Liver (tissue), 9 donors: ENCODE measurements around the gene ERN2. TPM values are rescaled to one million over a fixed set of nuclear protein-coding genes. Genes with fewer than 3 reads are reported as not detected.

Experiments
- DNase-seq: peaks from one replicate; pipeline ENCODE4 v3.0.0-alpha.2; 2017; ENCODE audit warnings: low spot score
- H3K27ac ChIP-seq, 2 donors: one replicate each; pipeline ENCODE4 v1.7.0; 2013; ENCODE audit warnings: inconsistent platforms in 2 of 2, low read length in 2 of 2, control low read depth in 1 of 2, low read depth in 1 of 2, mild to moderate bottlenecking in 1 of 2
- H3K27me3 ChIP-seq, 4 donors: one replicate each; pipeline versions ENCODE4 v1.6.1 to v1.7.0; 2013; ENCODE audit warnings: low read length in 3 of 4, inconsistent platforms in 1 of 4, mild to moderate bottlenecking in 1 of 4, moderate library complexity in 1 of 4; ENCODE audit not compliant: control insufficient read depth in 4 of 4, insufficient read depth in 4 of 4
- H3K36me3 ChIP-seq, 4 donors: one replicate each; pipeline versions ENCODE4 v1.6.1 to v1.7.0; 2013; ENCODE audit warnings: low read length in 3 of 4, mild to moderate bottlenecking in 3 of 4, low read depth in 1 of 4, moderate library complexity in 1 of 4; ENCODE audit not compliant: control insufficient read depth in 4 of 4, insufficient read depth in 3 of 4
- H3K4me1 ChIP-seq, 4 donors: one replicate each; pipeline versions ENCODE4 v1.6.1 to v1.7.0; 2013; ENCODE audit warnings: low read length in 3 of 4, mild to moderate bottlenecking in 3 of 4, moderate library complexity in 1 of 4; ENCODE audit not compliant: control insufficient read depth in 4 of 4, insufficient read depth in 4 of 4
- H3K4me3 ChIP-seq, 3 donors: one replicate each; pipeline versions ENCODE4 v1.6.1 to v1.7.0; 2013; ENCODE audit warnings: low read length in 3 of 3, control low read depth in 1 of 3, low read depth in 1 of 3, mild to moderate bottlenecking in 1 of 3
- H3K9ac ChIP-seq, 2 donors: one replicate each; pipeline ENCODE4 v1.7.0; 2013; ENCODE audit warnings: low read length in 2 of 2, mild to moderate bottlenecking in 2 of 2, moderate library complexity in 2 of 2, control low read depth in 1 of 2, low read depth in 1 of 2
- H3K9me3 ChIP-seq, 4 donors: one replicate each; pipeline versions ENCODE4 v1.6.1 to v1.7.0; 2013; ENCODE audit warnings: low read length in 3 of 4; ENCODE audit not compliant: control insufficient read depth in 4 of 4
- EGR1 ChIP-seq, 2 donors: IDR thresholded peaks; 2 replicates each; pipeline ENCODE4 v1.6.1; 2016 to 2018; ENCODE audit warnings: antibody characterized with exemption in 2 of 2, low read depth in 2 of 2
- FOXA1 ChIP-seq: IDR thresholded peaks from 2 replicates; pipeline ENCODE4 v1.6.1; 2016; ENCODE audit warnings: antibody characterized with exemption
- FOXA2 ChIP-seq: IDR thresholded peaks from 2 replicates; pipeline ENCODE4 v1.6.1; 2016; ENCODE audit warnings: antibody characterized with exemption
- HNF4G ChIP-seq: IDR thresholded peaks from 2 replicates; pipeline ENCODE4 v1.6.1; 2016; ENCODE audit warnings: antibody characterized with exemption
- JUND ChIP-seq, 2 donors: IDR thresholded peaks; 2 replicates each; pipeline ENCODE4 v1.6.1; 2016; ENCODE audit warnings: antibody characterized with exemption in 2 of 2
- NR2F2 ChIP-seq: IDR thresholded peaks from 2 replicates; pipeline ENCODE4 v1.6.1; 2016; ENCODE audit warnings: antibody characterized with exemption
- YY1 ChIP-seq: IDR thresholded peaks from 2 replicates; pipeline ENCODE4 v1.6.1; 2016; ENCODE audit warnings: antibody characterized with exemption, mild to moderate bottlenecking
- WGBS: extraction: QIAGEN DNeasy Blood & Tissue Kit; methylation state at CpG from one replicate; pipeline ENCODE4 v1.1.7; 2013; 5-methylcytosine and 5-hydroxymethylcytosine counted together
- polyA plus RNA-seq, 2 donors: library from polyadenylated mRNA; stranded (reverse) in 1 of 2; unstranded in 1 of 2; fragments of 200-250 nt in 1 of 2; fragments of >200 nt in 1 of 2; fragmentation: Nextera tagmentation in 1 of 2; extraction: Ambion mirVana in 1 of 2; gene quantifications; one replicate each; pipeline versions ENCODE4 v1.2.1 to v1.2.3, GENCODE V29; 2013 to 2015
- total RNA-seq, 2 donors: library from RNA; depleted of rRNA; stranded (reverse); fragments of >200 nt; gene quantifications; one replicate each; pipeline ENCODE4 v1.2.3, GENCODE V29; 2014
- TF ChIP-seq, protein P1 (sequence below): IDR thresholded peaks from 2 replicates; pipeline ENCODE4 v1.6.1; 2016; ENCODE audit warnings: antibody characterized with exemption
- TF ChIP-seq, protein P2 (sequence below): IDR thresholded peaks from 2 replicates; pipeline ENCODE4 v1.6.1; 2016; ENCODE audit warnings: antibody characterized with exemption
- TF ChIP-seq, protein P3 (sequence below): IDR thresholded peaks from 2 replicates; pipeline ENCODE4 v1.6.1; 2016; ENCODE audit warnings: antibody characterized with exemption, mild to moderate bottlenecking
- TF ChIP-seq, protein P4 (sequence below): fragments of 150-350 bp; IDR thresholded peaks from 2 replicates; pipeline ENCODE4 v1.5.1; 2017; ENCODE audit warnings: improper control_type of control experiment, low read depth, low read length; ENCODE audit not compliant: missing input control
- TF ChIP-seq, protein P5 (sequence below): IDR thresholded peaks from 2 replicates; pipeline ENCODE4 v1.6.1; 2016; ENCODE audit warnings: antibody characterized with exemption
- donor health status: healthy.
- donor health status: healthy.
- donor health status: healthy.
- donor health status: healthy.
- donor health status: healthy.

The ERN2 gene
- total and polyA plus RNA-seq, 4 donors: 0.01 to 0.17 TPM; not detected in 2

DNA sequence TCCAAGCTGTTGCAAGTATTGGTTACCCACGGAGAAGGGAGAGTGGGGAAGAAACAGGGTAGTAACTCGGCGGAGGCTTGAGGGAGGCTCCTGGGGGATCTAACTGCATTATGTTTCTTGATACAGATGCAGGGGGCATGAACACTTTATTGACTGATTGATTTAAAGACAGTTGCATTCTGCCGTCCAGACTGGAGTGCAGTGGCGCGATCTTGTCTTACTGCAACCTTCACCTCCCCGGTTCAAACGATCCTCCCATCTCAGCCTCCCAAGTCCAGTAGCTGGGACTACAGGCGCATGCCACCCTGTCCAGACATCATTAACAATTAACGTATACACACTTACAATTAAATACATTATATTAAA lies 15.1 kb upstream of the ERN2 start:
- H3K4me1 ChIP-seq: no peaks in the 10 kb centered on the region
- no peak overlapping the region for H3K9ac ChIP-seq
- peaks cover 0 to 1% (median 0%) of the 10 kb centered on the region in 4 donors for H3K9me3 ChIP-seq
- no peaks in the 10 kb centered on the region for H3K27me3 ChIP-seq
- 58% methylated on average over 10 of the region's 10 CpGs for WGBS
- H3K36me3 ChIP-seq: no peaks in the 10 kb centered on the region
- no peak overlapping the region for H3K27ac ChIP-seq
- DNase-seq: no peak
- TF ChIP-seq NR2F2 (no peak), JUND (IDR thresholded peaks at IDR 0.05) (no peak), FOXA2 (no peak), FOXA1 (no peak)
- TF ChIP-seq, protein P1, sequence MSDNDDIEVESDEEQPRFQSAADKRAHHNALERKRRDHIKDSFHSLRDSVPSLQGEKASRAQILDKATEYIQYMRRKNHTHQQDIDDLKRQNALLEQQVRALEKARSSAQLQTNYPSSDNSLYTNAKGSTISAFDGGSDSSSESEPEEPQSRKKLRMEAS: no peak
- TF ChIP-seq, protein P2, sequence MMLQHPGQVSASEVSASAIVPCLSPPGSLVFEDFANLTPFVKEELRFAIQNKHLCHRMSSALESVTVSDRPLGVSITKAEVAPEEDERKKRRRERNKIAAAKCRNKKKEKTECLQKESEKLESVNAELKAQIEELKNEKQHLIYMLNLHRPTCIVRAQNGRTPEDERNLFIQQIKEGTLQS: no peak
- TF ChIP-seq, protein P3, sequence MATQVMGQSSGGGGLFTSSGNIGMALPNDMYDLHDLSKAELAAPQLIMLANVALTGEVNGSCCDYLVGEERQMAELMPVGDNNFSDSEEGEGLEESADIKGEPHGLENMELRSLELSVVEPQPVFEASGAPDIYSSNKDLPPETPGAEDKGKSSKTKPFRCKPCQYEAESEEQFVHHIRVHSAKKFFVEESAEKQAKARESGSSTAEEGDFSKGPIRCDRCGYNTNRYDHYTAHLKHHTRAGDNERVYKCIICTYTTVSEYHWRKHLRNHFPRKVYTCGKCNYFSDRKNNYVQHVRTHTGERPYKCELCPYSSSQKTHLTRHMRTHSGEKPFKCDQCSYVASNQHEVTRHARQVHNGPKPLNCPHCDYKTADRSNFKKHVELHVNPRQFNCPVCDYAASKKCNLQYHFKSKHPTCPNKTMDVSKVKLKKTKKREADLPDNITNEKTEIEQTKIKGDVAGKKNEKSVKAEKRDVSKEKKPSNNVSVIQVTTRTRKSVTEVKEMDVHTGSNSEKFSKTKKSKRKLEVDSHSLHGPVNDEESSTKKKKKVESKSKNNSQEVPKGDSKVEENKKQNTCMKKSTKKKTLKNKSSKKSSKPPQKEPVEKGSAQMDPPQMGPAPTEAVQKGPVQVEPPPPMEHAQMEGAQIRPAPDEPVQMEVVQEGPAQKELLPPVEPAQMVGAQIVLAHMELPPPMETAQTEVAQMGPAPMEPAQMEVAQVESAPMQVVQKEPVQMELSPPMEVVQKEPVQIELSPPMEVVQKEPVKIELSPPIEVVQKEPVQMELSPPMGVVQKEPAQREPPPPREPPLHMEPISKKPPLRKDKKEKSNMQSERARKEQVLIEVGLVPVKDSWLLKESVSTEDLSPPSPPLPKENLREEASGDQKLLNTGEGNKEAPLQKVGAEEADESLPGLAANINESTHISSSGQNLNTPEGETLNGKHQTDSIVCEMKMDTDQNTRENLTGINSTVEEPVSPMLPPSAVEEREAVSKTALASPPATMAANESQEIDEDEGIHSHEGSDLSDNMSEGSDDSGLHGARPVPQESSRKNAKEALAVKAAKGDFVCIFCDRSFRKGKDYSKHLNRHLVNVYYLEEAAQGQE: no peak
- H3K4me3 ChIP-seq: no peak overlapping the region

DNA sequence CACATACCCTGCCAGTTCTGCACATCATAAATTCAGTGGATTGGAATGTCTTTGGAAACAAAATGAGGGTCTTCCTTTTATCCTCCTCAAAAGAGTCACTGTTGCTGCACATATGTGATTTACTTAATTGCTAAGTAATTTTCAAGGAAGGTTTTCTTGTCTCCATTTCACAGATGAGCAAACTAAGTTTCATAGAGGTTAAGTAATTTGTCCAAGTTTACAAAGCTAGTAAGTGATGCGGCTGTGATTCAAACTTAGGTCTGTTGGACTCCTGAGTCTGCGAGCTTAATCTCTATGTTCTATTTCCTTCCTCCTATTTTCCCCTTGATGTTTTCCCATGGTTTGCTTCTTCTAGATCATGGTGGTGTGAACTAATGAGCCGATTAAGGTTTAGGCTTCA lies 13.7 kb upstream of the ERN2 start:
- no peaks in the 10 kb centered on the region for H3K27me3 ChIP-seq
- TF ChIP-seq, protein P2: no peak
- no peak for TF ChIP-seq FOXA2
- no peak for TF ChIP-seq JUND (IDR thresholded peaks at IDR 0.05)
- TF ChIP-seq YY1: no peak
- TF ChIP-seq EGR1 (IDR thresholded peaks at IDR 0.05; ENCODE audit: low read depth in 2 of 2): no peak
- TF ChIP-seq, protein P4, sequence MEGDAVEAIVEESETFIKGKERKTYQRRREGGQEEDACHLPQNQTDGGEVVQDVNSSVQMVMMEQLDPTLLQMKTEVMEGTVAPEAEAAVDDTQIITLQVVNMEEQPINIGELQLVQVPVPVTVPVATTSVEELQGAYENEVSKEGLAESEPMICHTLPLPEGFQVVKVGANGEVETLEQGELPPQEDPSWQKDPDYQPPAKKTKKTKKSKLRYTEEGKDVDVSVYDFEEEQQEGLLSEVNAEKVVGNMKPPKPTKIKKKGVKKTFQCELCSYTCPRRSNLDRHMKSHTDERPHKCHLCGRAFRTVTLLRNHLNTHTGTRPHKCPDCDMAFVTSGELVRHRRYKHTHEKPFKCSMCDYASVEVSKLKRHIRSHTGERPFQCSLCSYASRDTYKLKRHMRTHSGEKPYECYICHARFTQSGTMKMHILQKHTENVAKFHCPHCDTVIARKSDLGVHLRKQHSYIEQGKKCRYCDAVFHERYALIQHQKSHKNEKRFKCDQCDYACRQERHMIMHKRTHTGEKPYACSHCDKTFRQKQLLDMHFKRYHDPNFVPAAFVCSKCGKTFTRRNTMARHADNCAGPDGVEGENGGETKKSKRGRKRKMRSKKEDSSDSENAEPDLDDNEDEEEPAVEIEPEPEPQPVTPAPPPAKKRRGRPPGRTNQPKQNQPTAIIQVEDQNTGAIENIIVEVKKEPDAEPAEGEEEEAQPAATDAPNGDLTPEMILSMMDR: no peak
- TF ChIP-seq HNF4G: no peak
- TF ChIP-seq, protein P5, sequence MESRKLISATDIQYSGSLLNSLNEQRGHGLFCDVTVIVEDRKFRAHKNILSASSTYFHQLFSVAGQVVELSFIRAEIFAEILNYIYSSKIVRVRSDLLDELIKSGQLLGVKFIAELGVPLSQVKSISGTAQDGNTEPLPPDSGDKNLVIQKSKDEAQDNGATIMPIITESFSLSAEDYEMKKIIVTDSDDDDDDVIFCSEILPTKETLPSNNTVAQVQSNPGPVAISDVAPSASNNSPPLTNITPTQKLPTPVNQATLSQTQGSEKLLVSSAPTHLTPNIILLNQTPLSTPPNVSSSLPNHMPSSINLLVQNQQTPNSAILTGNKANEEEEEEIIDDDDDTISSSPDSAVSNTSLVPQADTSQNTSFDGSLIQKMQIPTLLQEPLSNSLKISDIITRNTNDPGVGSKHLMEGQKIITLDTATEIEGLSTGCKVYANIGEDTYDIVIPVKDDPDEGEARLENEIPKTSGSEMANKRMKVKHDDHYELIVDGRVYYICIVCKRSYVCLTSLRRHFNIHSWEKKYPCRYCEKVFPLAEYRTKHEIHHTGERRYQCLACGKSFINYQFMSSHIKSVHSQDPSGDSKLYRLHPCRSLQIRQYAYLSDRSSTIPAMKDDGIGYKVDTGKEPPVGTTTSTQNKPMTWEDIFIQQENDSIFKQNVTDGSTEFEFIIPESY: no peak

More for the DNA sequence above, 13.7 kb upstream of the ERN2 start:
- Histone ChIP-seq H3K9me3 (peaks cover 0 to 3% (median 0%) of the 10 kb centered on the region in 4 donors), H3K36me3 (no peaks in the 10 kb centered on the region), H3K4me1 (no peaks in the 10 kb centered on the region), H3K27ac (no peak overlapping the region), H3K4me3 (no peak overlapping the region), H3K9ac (no peak overlapping the region)
- no peak for DNase-seq
- 85% methylated on average over 3 of the region's 3 CpGs for whole genome bisulfite sequencing
